Measurements from ENCODE around the gene NAALAD2.
"Not testable (repeated sequence)": the region's sequence is repeated elsewhere in the genome, so short reads cannot be mapped to it uniquely, and the experiment has no call there.

Gene NAALAD2

DNA sequence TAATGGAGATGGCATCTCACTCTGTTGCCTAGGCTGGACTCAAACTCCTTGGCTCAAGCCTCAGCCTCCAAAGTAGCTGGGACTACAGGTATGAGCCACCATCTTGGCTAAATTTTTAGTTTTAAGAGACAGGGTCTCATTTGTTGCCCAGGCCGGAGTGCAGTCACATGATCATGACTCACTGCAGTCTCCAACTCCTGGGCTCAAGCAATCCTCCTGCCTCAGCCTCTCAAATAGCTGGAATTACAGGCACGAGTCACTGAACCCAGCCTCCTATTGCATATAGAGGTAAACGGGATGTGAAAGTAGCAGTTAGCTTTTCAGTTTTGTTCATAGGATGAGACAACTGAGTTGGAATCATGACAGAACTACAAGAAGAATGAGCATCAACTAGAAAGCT, 9.5 kb upstream of the NAALAD2 start:
- Histone ChIP-seq H3K36me3 (replicated peaks; ENCODE audit: low read depth, low read length) (no peaks in the 10 kb centered on the region), H3K79me2 (ENCODE audit: low read length) (no peaks in the 10 kb centered on the region), H3K27me3 (ENCODE audit: low read depth, low read length) (no peaks in the 10 kb centered on the region), H4K20me1 (ENCODE audit: insufficient read depth, low read length) (no peaks in the 10 kb centered on the region), H2AFZ (ENCODE audit: low read depth, low read length) (no peak overlapping the region), H3K27ac (ENCODE audit: low read length) (no peak overlapping the region), H3K4me1 (ENCODE audit: low read length) (no peaks in the 10 kb centered on the region), H3K4me3 (ENCODE audit: low read length) (no peak overlapping the region), H3K9me3 (ENCODE audit: insufficient read depth, low read length) (no peaks in the 10 kb centered on the region), H3K4me2 (ENCODE audit: low read length) (no peak overlapping the region), H3K9ac (ENCODE audit: low read length) (no peak overlapping the region)
- TF ChIP-seq, protein P1, sequence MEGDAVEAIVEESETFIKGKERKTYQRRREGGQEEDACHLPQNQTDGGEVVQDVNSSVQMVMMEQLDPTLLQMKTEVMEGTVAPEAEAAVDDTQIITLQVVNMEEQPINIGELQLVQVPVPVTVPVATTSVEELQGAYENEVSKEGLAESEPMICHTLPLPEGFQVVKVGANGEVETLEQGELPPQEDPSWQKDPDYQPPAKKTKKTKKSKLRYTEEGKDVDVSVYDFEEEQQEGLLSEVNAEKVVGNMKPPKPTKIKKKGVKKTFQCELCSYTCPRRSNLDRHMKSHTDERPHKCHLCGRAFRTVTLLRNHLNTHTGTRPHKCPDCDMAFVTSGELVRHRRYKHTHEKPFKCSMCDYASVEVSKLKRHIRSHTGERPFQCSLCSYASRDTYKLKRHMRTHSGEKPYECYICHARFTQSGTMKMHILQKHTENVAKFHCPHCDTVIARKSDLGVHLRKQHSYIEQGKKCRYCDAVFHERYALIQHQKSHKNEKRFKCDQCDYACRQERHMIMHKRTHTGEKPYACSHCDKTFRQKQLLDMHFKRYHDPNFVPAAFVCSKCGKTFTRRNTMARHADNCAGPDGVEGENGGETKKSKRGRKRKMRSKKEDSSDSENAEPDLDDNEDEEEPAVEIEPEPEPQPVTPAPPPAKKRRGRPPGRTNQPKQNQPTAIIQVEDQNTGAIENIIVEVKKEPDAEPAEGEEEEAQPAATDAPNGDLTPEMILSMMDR (IDR thresholded peaks at IDR 0.05; ENCODE audit: low read depth, low read length) = no peak
- no peak for TF ChIP-seq EZH2phosphoT487 (IDR thresholded peaks at IDR 0.05; ENCODE audit: low read depth)

DNA sequence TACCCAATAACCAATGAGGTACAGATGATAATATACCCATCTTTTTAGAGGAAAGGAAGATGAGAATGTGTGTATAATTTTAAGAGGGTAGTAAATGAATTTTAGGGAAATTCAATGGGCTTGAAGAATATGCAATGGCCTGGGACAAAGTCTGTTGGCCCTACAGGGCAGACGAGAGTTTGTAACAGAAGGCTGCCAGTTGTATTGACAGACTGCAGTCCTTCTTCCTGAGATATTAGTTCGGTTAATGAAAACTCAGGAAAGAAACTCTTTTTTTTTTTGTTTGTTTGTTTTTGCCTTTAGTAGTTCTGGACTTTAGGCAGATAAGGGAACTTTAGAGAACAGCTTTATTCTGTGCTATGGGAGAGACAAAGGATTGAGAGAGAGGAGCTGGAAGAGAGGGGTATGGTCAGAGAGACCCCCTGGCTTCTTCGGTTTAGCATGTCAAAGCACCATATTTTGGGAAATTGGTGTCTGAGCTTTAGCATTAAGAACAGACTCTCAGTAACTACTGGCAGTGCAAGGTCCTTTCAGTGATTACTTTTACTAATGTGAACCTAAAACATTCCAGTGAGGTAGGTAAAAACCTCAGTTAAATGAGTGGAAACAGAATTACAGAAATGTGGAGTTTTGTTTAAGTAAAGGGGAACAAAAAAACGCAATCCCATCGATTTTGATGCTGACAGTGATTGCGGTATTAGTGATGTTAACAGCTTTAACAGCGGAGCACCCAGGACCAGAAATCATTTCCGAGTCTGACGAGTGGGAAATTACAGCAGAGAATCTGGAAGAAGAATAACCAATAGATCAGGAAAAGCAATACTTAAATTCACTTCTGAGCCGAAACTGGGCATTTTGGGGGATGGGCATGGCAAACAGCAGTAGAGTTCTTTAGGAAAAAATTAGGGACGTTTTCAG, 644 bp upstream of the NAALAD2 start:
- H3K9ac ChIP-seq (ENCODE audit: low read length) = no peak overlapping the region
- no peaks in the 10 kb centered on the region for H3K79me2 ChIP-seq (ENCODE audit: low read length)
- no peak for TF ChIP-seq EZH2phosphoT487 (IDR thresholded peaks at IDR 0.05; ENCODE audit: low read depth)
- TF ChIP-seq, protein P1 (IDR thresholded peaks at IDR 0.05; ENCODE audit: low read depth, low read length) = no peak
- no peak overlapping the region for H2AFZ ChIP-seq (ENCODE audit: low read depth, low read length)
- no peak overlapping the region for H3K4me2 ChIP-seq (ENCODE audit: low read length)
- H3K4me1 ChIP-seq (ENCODE audit: low read length) = no peaks in the 10 kb centered on the region
- no peaks in the 10 kb centered on the region for H4K20me1 ChIP-seq (ENCODE audit: insufficient read depth, low read length)
- H3K27me3 ChIP-seq (ENCODE audit: low read depth, low read length) = no peaks in the 10 kb centered on the region
- no peak overlapping the region for H3K4me3 ChIP-seq (ENCODE audit: low read length)
- no peaks in the 10 kb centered on the region for H3K9me3 ChIP-seq (ENCODE audit: insufficient read depth, low read length)
- no peaks in the 10 kb centered on the region for H3K36me3 ChIP-seq (replicated peaks; ENCODE audit: low read depth, low read length)
- H3K27ac ChIP-seq (ENCODE audit: low read length) = no peak overlapping the region

DNA sequence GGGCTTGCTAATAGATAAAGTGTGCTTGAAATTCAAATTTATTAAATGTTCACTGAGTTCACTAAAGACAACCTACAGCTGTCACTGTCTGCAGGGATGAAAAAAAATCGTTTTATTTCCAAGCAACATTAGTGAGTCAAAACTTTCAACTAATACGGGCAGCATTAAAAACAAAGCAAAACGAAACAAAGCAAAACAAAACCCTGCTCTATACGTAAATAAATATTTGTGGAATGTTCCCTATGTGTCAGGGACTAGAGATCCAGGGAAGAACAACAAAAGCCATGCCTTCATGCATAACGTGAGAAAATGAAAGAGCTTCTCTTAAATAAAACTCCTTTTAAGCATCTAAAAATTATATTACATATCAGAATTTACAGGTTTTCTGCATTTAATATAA, 553 bp downstream of the NAALAD2 start:
- Histone ChIP-seq H3K27me3 (ENCODE audit: low read depth, low read length) (no peaks in the 10 kb centered on the region), H3K36me3 (replicated peaks; ENCODE audit: low read depth, low read length) (no peaks in the 10 kb centered on the region), H2AFZ (ENCODE audit: low read depth, low read length) (no peak overlapping the region), H3K79me2 (ENCODE audit: low read length) (no peaks in the 10 kb centered on the region), H3K9me3 (ENCODE audit: insufficient read depth, low read length) (no peaks in the 10 kb centered on the region), H3K4me2 (ENCODE audit: low read length) (no peak overlapping the region), H3K4me1 (ENCODE audit: low read length) (no peaks in the 10 kb centered on the region), H3K9ac (ENCODE audit: low read length) (no peak overlapping the region), H3K4me3 (ENCODE audit: low read length) (no peak overlapping the region), H3K27ac (ENCODE audit: low read length) (no peak overlapping the region), H4K20me1 (ENCODE audit: insufficient read depth, low read length) (no peaks in the 10 kb centered on the region)
- no peak for TF ChIP-seq EZH2phosphoT487 (IDR thresholded peaks at IDR 0.05; ENCODE audit: low read depth)
- TF ChIP-seq, protein P1 (IDR thresholded peaks at IDR 0.05; ENCODE audit: low read depth, low read length) = no peak

DNA sequence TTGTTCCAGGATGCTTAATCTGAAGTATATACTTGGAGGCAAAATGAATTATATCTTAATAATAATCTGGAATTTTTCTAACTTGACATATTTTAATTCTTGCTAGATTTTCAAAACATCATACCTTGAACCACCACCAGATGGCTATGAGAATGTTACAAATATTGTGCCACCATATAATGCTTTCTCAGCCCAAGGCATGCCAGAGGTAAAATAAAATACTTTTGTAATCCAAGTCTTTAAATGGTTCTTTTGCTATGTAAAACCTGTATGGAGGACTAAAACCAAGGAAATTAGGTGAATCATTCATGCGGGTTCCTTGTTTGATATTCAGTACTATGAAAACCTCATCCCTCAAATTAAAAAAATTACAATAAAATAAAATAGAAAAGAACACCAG, 14.4 kb downstream of the NAALAD2 start:
- Histone ChIP-seq H3K9me3 (ENCODE audit: insufficient read depth, low read length) (no peaks in the 10 kb centered on the region), H3K4me1 (ENCODE audit: low read length) (no peaks in the 10 kb centered on the region), H3K27ac (ENCODE audit: low read length) (no peak overlapping the region), H3K27me3 (ENCODE audit: low read depth, low read length) (0 out of 2 replicates have a peak, but pooled peaks cover 4% of the 10 kb centered on the region), H3K36me3 (replicated peaks; ENCODE audit: low read depth, low read length) (no peaks in the 10 kb centered on the region), H3K4me2 (ENCODE audit: low read length) (no peak overlapping the region), H3K9ac (ENCODE audit: low read length) (no peak overlapping the region), H4K20me1 (ENCODE audit: insufficient read depth, low read length) (no peaks in the 10 kb centered on the region), H2AFZ (ENCODE audit: low read depth, low read length) (no peak overlapping the region), H3K79me2 (ENCODE audit: low read length) (no peaks in the 10 kb centered on the region), H3K4me3 (ENCODE audit: low read length) (no peak overlapping the region)
- TF ChIP-seq, protein P1 (IDR thresholded peaks at IDR 0.05; ENCODE audit: low read depth, low read length) = no peak
- no peak for TF ChIP-seq EZH2phosphoT487 (IDR thresholded peaks at IDR 0.05; ENCODE audit: low read depth)

GRCh38 chr11:90166982-90167573, 32.6 kb downstream of the NAALAD2 start:
- H3K27ac ChIP-seq (ENCODE audit: low read length); H4K20me1 ChIP-seq (ENCODE audit: insufficient read depth, low read length); H3K9ac ChIP-seq (ENCODE audit: low read length); H3K9me3 ChIP-seq (ENCODE audit: insufficient read depth, low read length); H2AFZ ChIP-seq (ENCODE audit: low read depth, low read length); H3K4me3 ChIP-seq (ENCODE audit: low read length); H3K4me2 ChIP-seq (ENCODE audit: low read length); H3K79me2 ChIP-seq (ENCODE audit: low read length); H3K4me1 ChIP-seq (ENCODE audit: low read length); H3K36me3 ChIP-seq (replicated peaks; ENCODE audit: low read depth, low read length); H3K27me3 ChIP-seq (ENCODE audit: low read depth, low read length): not testable (repeated sequence)

DNA sequence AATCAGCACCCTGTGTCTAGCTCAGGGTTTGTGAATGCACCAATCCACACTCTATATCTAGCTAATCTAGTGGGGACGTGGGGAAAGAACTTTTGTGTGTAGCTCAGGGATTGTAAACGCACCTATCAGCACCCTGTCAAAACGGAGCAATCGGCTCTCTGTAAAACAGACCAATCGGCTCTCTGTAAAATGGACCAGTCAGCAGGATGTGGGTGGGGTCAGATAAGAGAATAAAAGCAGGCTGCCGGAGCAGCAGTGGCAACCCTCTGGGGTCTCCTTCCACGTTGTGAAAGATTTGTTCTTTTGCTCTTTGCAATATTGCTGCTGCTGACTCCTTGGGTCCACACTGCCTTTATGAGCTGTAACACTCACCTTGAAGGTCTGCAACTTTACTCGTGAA, 33.2 kb downstream of the NAALAD2 start:
- not testable (repeated sequence) for H3K27ac ChIP-seq (ENCODE audit: low read length)

More for the DNA sequence above, 33.2 kb downstream of the NAALAD2 start:
- not testable (repeated sequence) for H3K36me3 ChIP-seq (replicated peaks; ENCODE audit: low read depth, low read length); H3K9me3 ChIP-seq (ENCODE audit: insufficient read depth, low read length); H3K27me3 ChIP-seq (ENCODE audit: low read depth, low read length); H2AFZ ChIP-seq (ENCODE audit: low read depth, low read length); H4K20me1 ChIP-seq (ENCODE audit: insufficient read depth, low read length); H3K4me1 ChIP-seq (ENCODE audit: low read length); H3K79me2 ChIP-seq (ENCODE audit: low read length); H3K4me2 ChIP-seq (ENCODE audit: low read length); H3K9ac ChIP-seq (ENCODE audit: low read length); H3K4me3 ChIP-seq (ENCODE audit: low read length)
